Measurements from ENCODE around the gene COL4A2.

The COL4A2 gene

DNA sequence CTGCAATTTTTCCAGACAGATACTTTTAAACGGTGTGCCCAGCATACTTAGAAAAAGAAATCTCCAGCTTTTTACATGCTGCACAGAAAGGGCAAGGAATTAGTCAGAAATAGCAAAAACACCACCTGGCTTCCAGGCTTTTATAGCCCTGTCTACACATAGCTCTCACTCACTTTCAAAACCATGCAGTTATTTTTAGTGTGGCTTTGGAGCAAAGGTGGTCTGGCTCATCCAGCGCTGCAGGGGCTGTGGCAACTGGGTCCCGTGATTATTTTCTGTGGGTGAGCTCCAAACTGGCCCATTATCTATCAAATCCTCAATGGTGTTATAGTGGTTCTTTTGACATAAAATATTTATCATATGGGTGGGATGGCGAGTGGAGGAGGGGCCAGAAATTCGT is 57.0 kb downstream of the COL4A2 start:
- H3K4me1 ChIP-seq (ENCODE audit: control insufficient read depth, insufficient read depth, low read length), result 0 out of 2 replicates have a peak, but pooled peaks cover 5% of the 10 kb centered on the region
- peaks cover 0 to 7% of the 10 kb centered on the region in 2 experiments; a peak in 1 of 3 replicates for H3K36me3 ChIP-seq (ENCODE audit: control insufficient read depth in 2 of 2, insufficient read depth in 1 of 2, low read length in 2 of 2)
- no peaks in the 10 kb centered on the region for H3K9me3 ChIP-seq (ENCODE audit: control insufficient read depth, insufficient read depth, low read depth, low read length)
- POLR2A ChIA-PET, result no interaction called here
- TF ChIP-seq GLIS1 (tag by site-specific recombination; IDR thresholded peaks at IDR 0.05) (no peak), ZNF514 (tag by site-specific recombination; IDR thresholded peaks at IDR 0.05) (no peak), ZNF521 (tag by site-specific recombination; IDR thresholded peaks at IDR 0.05) (no peak), KLF9 (tag by site-specific recombination; IDR thresholded peaks at IDR 0.05; ENCODE audit: low read depth) (no peak), ZNF398 (tag by site-specific recombination; IDR thresholded peaks at IDR 0.05) (no peak), ZNF701 (tag by site-specific recombination; IDR thresholded peaks at IDR 0.05) (no peak), ZNF571 (tag by site-specific recombination; IDR thresholded peaks at IDR 0.05) (no peak), ZNF510 (tag by site-specific recombination; IDR thresholded peaks at IDR 0.05; ENCODE audit: insufficient replicate concordance) (no peak), ZNF544 (tag by site-specific recombination; IDR thresholded peaks at IDR 0.05) (no peak)
- TF ChIP-seq, protein P1, sequence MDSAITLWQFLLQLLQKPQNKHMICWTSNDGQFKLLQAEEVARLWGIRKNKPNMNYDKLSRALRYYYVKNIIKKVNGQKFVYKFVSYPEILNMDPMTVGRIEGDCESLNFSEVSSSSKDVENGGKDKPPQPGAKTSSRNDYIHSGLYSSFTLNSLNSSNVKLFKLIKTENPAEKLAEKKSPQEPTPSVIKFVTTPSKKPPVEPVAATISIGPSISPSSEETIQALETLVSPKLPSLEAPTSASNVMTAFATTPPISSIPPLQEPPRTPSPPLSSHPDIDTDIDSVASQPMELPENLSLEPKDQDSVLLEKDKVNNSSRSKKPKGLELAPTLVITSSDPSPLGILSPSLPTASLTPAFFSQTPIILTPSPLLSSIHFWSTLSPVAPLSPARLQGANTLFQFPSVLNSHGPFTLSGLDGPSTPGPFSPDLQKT (IDR thresholded peaks at IDR 0.05; ENCODE audit: borderline replicate concordance, low read depth, low read length), result no peak
- TF ChIP-seq, protein P2, sequence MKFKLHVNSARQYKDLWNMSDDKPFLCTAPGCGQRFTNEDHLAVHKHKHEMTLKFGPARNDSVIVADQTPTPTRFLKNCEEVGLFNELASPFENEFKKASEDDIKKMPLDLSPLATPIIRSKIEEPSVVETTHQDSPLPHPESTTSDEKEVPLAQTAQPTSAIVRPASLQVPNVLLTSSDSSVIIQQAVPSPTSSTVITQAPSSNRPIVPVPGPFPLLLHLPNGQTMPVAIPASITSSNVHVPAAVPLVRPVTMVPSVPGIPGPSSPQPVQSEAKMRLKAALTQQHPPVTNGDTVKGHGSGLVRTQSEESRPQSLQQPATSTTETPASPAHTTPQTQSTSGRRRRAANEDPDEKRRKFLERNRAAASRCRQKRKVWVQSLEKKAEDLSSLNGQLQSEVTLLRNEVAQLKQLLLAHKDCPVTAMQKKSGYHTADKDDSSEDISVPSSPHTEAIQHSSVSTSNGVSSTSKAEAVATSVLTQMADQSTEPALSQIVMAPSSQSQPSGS (tag by site-specific recombination; IDR thresholded peaks at IDR 0.05; ENCODE audit: low read depth), result no peak
- H3K27ac ChIP-seq (ENCODE audit: extremely low read depth, low read depth, low read length), result no peak overlapping the region
- H3K4me3 ChIP-seq (ENCODE audit: low read depth, low read length), result no peak overlapping the region
- CTCF ChIA-PET, result interaction anchor here (1.0 to 1.2 kb wide), 2 partner anchors 9 to 54 kb away, joined by 3 read pairs; no protein-coding TSS in a partner anchor

- ChIA-PET CTCF (interaction anchor here (1.3 kb wide), 1 partner anchor 14 kb away, joined by 4 read pairs; no protein-coding TSS in a partner anchor), POLR2A (no interaction called here)
- no peaks in the 10 kb centered on the region for H3K4me1 ChIP-seq (ENCODE audit: control insufficient read depth, insufficient read depth, low read length)
- no peak overlapping the region for H3K4me3 ChIP-seq (ENCODE audit: low read depth, low read length)
- peaks cover 0 to 7% of the 10 kb centered on the region in 2 experiments; a peak in 1 of 3 replicates for H3K36me3 ChIP-seq (ENCODE audit: control insufficient read depth in 2 of 2, insufficient read depth in 1 of 2, low read length in 2 of 2)
- no peak overlapping the region for H3K27ac ChIP-seq (ENCODE audit: extremely low read depth, low read depth, low read length)
- H3K9me3 ChIP-seq (ENCODE audit: control insufficient read depth, insufficient read depth, low read depth, low read length), result no peaks in the 10 kb centered on the region
- TF ChIP-seq ZNF138 (tag by site-specific recombination; IDR thresholded peaks at IDR 0.05; ENCODE audit: borderline replicate concordance) (no peak), GLIS2 (tag by site-specific recombination; IDR thresholded peaks at IDR 0.05) (no peak), WT1 (tag by site-specific recombination; IDR thresholded peaks at IDR 0.05) (no peak), ZNF362 (tag by site-specific recombination; IDR thresholded peaks at IDR 0.05) (no peak), KLF17 (tag by site-specific recombination; IDR thresholded peaks at IDR 0.05) (no peak), ZNF518A (tag by site-specific recombination; conservative IDR thresholded peaks at IDR 0.05; ENCODE audit: low read depth) (no peak), ZNF214 (tag by site-specific recombination; IDR thresholded peaks at IDR 0.05; ENCODE audit: borderline replicate concordance) (no peak), ZNF350 (tag by site-specific recombination; IDR thresholded peaks at IDR 0.05) (no peak), ZNF510 (tag by site-specific recombination; IDR thresholded peaks at IDR 0.05; ENCODE audit: insufficient replicate concordance) (no peak), KLF16 (tag by site-specific recombination; IDR thresholded peaks at IDR 0.05) (no peak), GLI4 (tag by site-specific recombination; IDR thresholded peaks at IDR 0.05) (no peak)
These were observed 58.8 kb downstream of the COL4A2 start for GRCh38 chr13:110365876-110366275.
